OCI-LY3 (cell line): ENCODE results near the gene HBD.

Experiments
- EZH2phosphoT487 ChIP-seq: fragments of 200-600 bp; shearing (Covaris generic); IDR thresholded peaks from 2 replicates; pipeline ENCODE4 v1.6.1; 2018; ENCODE audit warnings: antibody characterized with exemption, mixed run types, low read depth
- TF ChIP-seq, protein P1 (sequence below): fragments of 200-600, 300-600 bp; sonication (generic); IDR thresholded peaks from 2 replicates; pipeline ENCODE4 v1.5.1; 2014; ENCODE audit warnings: antibody characterized with exemption, low read length, low read depth

DNA sequence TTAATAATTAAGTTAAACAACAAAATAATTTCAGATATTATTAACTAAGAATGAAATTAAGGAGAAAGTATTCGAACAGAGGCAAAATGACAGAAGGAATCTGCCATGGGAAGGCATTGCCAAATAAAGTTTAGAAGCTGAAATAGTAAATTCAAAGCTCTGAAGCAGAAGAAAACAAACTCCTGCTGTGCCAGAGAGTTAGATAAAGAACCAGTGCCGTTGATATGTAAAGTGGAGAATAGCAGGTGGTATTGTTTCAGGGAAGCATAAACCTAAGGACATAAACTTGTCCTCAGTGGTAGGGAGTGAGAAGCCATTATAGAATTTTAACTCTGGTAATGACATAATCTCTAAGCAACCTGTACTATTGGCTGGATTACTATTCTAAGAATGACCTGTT, 23.0 kb upstream of the HBD start:
- TF ChIP-seq, protein P1, sequence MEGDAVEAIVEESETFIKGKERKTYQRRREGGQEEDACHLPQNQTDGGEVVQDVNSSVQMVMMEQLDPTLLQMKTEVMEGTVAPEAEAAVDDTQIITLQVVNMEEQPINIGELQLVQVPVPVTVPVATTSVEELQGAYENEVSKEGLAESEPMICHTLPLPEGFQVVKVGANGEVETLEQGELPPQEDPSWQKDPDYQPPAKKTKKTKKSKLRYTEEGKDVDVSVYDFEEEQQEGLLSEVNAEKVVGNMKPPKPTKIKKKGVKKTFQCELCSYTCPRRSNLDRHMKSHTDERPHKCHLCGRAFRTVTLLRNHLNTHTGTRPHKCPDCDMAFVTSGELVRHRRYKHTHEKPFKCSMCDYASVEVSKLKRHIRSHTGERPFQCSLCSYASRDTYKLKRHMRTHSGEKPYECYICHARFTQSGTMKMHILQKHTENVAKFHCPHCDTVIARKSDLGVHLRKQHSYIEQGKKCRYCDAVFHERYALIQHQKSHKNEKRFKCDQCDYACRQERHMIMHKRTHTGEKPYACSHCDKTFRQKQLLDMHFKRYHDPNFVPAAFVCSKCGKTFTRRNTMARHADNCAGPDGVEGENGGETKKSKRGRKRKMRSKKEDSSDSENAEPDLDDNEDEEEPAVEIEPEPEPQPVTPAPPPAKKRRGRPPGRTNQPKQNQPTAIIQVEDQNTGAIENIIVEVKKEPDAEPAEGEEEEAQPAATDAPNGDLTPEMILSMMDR, result no peak
- TF ChIP-seq EZH2phosphoT487, result no peak
